Measurements from ENCODE around the gene LRRTM1. TPM values are rescaled to one million over a fixed set of nuclear protein-coding genes. Genes with fewer than 3 reads are reported as not detected.

LRRTM1 gene, protein sequence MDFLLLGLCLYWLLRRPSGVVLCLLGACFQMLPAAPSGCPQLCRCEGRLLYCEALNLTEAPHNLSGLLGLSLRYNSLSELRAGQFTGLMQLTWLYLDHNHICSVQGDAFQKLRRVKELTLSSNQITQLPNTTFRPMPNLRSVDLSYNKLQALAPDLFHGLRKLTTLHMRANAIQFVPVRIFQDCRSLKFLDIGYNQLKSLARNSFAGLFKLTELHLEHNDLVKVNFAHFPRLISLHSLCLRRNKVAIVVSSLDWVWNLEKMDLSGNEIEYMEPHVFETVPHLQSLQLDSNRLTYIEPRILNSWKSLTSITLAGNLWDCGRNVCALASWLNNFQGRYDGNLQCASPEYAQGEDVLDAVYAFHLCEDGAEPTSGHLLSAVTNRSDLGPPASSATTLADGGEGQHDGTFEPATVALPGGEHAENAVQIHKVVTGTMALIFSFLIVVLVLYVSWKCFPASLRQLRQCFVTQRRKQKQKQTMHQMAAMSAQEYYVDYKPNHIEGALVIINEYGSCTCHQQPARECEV
- total RNA-seq: under 0.01 TPM in 1 of 2 replicates, not detected in the other

DNA sequence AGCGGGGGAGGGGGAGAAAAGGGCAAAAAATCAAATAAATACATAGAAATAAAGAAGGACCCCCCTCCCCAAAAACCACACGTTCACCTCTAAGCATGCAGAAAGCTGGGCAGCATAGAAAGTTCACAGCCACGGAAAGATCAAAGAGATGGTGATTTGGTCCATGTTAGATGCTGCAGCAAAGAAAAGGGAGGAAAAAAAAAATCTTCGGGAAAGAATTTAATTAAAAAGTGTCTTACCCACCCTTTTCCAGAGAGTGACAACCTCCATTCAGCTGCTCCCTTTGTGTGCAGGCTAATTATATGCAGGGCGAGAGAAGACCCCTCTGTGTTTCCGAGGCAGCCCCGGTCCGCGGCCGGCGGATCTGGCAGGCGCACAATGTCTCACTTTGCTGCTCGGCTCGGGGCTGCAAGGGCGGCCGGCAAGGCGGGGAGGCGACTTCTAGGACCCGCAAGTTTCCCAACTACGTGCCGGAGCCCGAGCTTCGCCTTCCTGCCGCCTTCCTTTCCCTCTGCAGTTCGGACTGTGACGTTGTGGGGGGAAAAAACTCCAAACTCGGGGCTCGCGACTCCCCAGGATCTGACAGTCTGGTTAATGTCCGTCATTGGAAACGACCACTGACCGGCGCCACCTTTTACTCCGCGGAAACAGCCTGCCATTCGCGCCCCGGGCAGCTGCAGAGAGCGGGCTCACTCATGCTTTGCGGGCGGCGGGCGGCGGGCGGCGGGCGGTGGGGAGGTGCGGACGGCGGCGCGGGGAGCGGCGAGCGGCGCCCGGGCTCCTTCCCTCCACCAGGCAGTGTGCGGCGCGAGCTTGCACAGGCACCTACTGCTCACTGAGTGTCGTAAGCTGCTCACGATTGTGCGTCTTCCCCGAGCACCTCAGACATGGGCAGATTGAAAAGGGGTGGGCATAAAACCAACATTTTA, at the start of gene LRRTM1:
TSS of gene LRRTM1 (minus strand) at position 844 of the 929 bp plus-strand sequence. CDS start 933 bp downstream, outside the sequence.

